Measurements from ENCODE around the gene ZNF283.
"Not testable (repeated sequence)": the region's sequence is repeated elsewhere in the genome, so short reads cannot be mapped to it uniquely, and the experiment has no call there.

GRCh38 chr19:43823856-43824255 is 3.3 kb upstream of the ZNF283 start:
- not testable (repeated sequence) for TF ChIP-seq CBFB (CRISPR knock-in tag; IDR thresholded peaks at IDR 0.05); CTCF (CRISPR knock-in tag; IDR thresholded peaks at IDR 0.05); TCF12 (IDR thresholded peaks at IDR 0.05); TCF12 (CRISPR knock-in tag; IDR thresholded peaks at IDR 0.05); ZNF124 (CRISPR knock-in tag; IDR thresholded peaks at IDR 0.05); MLX (CRISPR knock-in tag; IDR thresholded peaks at IDR 0.05); RAD21 (CRISPR knock-in tag; IDR thresholded peaks at IDR 0.05); SKI (IDR thresholded peaks at IDR 0.05; ENCODE audit: partially characterized antibody); ZNF567 (CRISPR knock-in tag; IDR thresholded peaks at IDR 0.05; ENCODE audit: borderline replicate concordance); ZNF367 (CRISPR knock-in tag; IDR thresholded peaks at IDR 0.05; ENCODE audit: borderline replicate concordance); POLR2AphosphoS5 (IDR thresholded peaks at IDR 0.05; ENCODE audit: low read depth, low read length); SIN3A (IDR thresholded peaks at IDR 0.05; ENCODE audit: borderline replicate concordance, low read depth, low read length); ZBTB34 (CRISPR knock-in tag; IDR thresholded peaks at IDR 0.05); DNMT1 (CRISPR knock-in tag; IDR thresholded peaks at IDR 0.05); ZNF138 (CRISPR knock-in tag; IDR thresholded peaks at IDR 0.05; ENCODE audit: low read depth)

Measured in HepG2 (cell line).